ENCODE measurements around the gene ZMYND8. TPM values are rescaled to one million over a fixed set of nuclear protein-coding genes. Genes with fewer than 3 reads are reported as not detected.

The ZMYND8 gene
- total RNA-seq, 1 experiment from 2014 or later, result 44.1 TPM

DNA sequence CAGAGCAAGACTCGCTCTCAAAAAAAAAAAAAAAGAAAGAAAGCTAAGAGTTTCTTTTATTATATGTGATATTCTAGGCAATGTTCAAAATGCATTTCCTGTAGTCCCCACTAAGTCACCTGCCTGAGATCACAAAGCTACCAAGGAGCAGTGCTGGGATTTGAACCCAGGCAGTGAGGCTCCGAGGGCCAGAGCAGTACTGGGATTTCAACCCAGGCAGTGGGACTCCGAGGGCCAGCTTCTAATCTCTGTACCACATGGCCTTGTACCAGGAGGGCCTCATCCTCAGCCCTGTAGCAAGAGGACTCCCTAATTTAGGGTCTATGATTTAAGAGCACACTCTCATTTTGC, 39.7 kb downstream of the ZMYND8 start:
- H3K4me2 ChIP-seq (ENCODE audit: low read depth, low read length, poor library complexity, severe bottlenecking), result no peak overlapping the region
- H3K4me3 ChIP-seq (ENCODE audit: low read length), result no peak overlapping the region
- no peak overlapping the region for H3K9ac ChIP-seq (ENCODE audit: low read length)
- H4K20me1 ChIP-seq (ENCODE audit: insufficient read depth, low read depth, low read length), result peaks cover 68% of the 10 kb centered on the region
- no peaks in the 10 kb centered on the region for H3K9me3 ChIP-seq (ENCODE audit: low read length)
- peaks cover 94% of the 10 kb centered on the region for H3K79me2 ChIP-seq (ENCODE audit: low read length)
- H3K36me3 ChIP-seq (ENCODE audit: insufficient read depth, low read length), result peaks cover 22% of the 10 kb centered on the region; the same call in 1 of the 2 replicates
- DNase-seq, result no peak
- no peaks in the 10 kb centered on the region for H3K27me3 ChIP-seq (ENCODE audit: low read length)
- no peaks in the 10 kb centered on the region for H3K9me2 ChIP-seq (replicated peaks; ENCODE audit: insufficient read depth, low read length)
- H3K4me1 ChIP-seq (ENCODE audit: low read length), result no peaks in the 10 kb centered on the region
- H3K27ac ChIP-seq (ENCODE audit: low read length), result no peak overlapping the region
- H2AFZ ChIP-seq (ENCODE audit: low read length), result no peak overlapping the region

DNA sequence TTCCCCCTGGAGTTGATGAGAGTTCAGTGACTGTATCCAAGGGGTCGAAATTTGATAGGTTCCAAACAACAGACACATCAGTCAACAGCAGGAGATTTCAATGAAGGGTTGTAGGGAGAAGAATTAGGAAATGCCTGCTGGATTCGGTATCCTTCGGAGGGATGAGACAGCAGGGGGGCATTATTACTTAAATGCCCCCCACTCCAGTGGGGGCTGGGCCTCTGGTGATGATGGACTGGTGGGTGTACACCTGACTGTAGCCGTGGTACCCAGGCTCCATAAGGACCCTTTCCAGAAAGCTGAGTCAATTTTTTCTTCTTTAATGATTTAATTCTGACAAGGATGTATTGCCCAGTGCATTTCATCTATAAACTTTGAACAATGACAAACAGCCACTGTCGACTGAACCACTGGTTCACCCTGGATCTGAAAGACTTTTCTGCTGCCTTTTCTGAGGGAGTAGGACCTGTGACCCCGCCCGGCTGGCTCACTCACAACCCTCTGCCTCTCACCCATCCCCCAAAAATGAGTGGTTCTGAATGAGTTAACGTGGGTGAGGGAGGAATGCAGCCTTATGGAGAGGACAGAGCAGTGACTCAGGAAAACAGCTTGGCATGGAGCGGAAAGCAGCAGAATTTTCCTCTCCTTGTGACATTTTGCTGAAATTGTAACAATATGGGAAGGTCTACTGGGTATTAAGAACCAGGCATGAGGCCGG, 41.0 kb downstream of the ZMYND8 start:
- H3K36me3 ChIP-seq (ENCODE audit: insufficient read depth, low read length), result peaks cover 25% of the 10 kb centered on the region; the same call in 1 of the 2 replicates

DNA sequence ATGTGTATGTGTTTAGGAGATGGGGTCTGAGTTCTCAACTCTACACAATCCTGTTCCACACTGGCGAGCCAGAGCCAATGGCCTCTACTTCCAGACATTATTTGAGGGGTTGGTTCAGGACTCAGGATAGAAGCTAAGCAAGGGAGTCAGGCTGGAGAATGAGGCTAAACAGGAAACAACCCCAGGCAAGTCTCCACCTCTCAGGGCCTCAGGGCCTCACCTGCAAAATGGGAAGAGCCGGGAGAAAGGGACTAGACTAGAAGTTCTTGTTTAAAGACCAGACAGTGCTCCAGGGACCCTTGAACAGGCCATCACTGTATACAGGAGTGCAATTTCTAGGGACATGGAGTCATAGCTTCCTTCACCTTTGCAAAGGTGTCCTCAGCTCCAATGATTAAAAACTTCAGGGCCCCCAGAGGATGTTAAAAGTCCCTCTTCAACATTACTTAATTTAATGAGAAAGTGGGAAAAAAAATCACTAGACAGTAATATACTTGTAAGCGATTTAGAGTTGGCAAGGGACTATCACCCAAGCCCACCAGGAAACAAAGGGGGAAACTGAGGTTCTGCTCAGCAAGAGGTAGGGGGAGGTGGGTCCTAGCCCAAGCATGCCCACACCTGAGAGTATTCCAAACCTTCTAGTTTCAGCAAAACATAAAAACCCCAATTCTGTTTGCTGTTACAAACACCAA, 41.7 kb downstream of the ZMYND8 start:
- no peak overlapping the region for H3K27ac ChIP-seq (ENCODE audit: low read length)
- peaks cover 94% of the 10 kb centered on the region for H3K79me2 ChIP-seq (ENCODE audit: low read length)
- H3K27me3 ChIP-seq (ENCODE audit: low read length), result no peaks in the 10 kb centered on the region
- H3K9ac ChIP-seq (ENCODE audit: low read length), result no peak overlapping the region
- no peak overlapping the region for H3K4me2 ChIP-seq (ENCODE audit: low read depth, low read length, poor library complexity, severe bottlenecking)
- DNase-seq, result no peak
- H2AFZ ChIP-seq (ENCODE audit: low read length), result no peak overlapping the region
- no peaks in the 10 kb centered on the region for H3K9me3 ChIP-seq (ENCODE audit: low read length)
- peaks cover 26% of the 10 kb centered on the region; the same call in 1 of the 2 replicates for H3K36me3 ChIP-seq (ENCODE audit: insufficient read depth, low read length)
- no peaks in the 10 kb centered on the region for H3K9me2 ChIP-seq (replicated peaks; ENCODE audit: insufficient read depth, low read length)
- no peaks in the 10 kb centered on the region for H3K4me1 ChIP-seq (ENCODE audit: low read length)
- no peak overlapping the region for H3K4me3 ChIP-seq (ENCODE audit: low read length)
- H4K20me1 ChIP-seq (ENCODE audit: insufficient read depth, low read depth, low read length), result peaks cover 61% of the 10 kb centered on the region

More for the DNA sequence above, 41.0 kb downstream of the ZMYND8 start:
- Histone ChIP-seq H4K20me1 (ENCODE audit: insufficient read depth, low read depth, low read length) (peaks cover 67% of the 10 kb centered on the region), H3K9me2 (replicated peaks; ENCODE audit: insufficient read depth, low read length) (no peaks in the 10 kb centered on the region), H2AFZ (ENCODE audit: low read length) (no peak overlapping the region), H3K27ac (ENCODE audit: low read length) (no peak overlapping the region), H3K4me2 (ENCODE audit: low read depth, low read length, poor library complexity, severe bottlenecking) (no peak overlapping the region), H3K4me3 (ENCODE audit: low read length) (no peak overlapping the region), H3K4me1 (ENCODE audit: low read length) (no peaks in the 10 kb centered on the region), H3K9ac (ENCODE audit: low read length) (no peak overlapping the region), H3K9me3 (ENCODE audit: low read length) (no peaks in the 10 kb centered on the region), H3K79me2 (ENCODE audit: low read length) (peaks cover 94% of the 10 kb centered on the region), H3K27me3 (ENCODE audit: low read length) (no peaks in the 10 kb centered on the region)
- DNase-seq, result no peak

DNA sequence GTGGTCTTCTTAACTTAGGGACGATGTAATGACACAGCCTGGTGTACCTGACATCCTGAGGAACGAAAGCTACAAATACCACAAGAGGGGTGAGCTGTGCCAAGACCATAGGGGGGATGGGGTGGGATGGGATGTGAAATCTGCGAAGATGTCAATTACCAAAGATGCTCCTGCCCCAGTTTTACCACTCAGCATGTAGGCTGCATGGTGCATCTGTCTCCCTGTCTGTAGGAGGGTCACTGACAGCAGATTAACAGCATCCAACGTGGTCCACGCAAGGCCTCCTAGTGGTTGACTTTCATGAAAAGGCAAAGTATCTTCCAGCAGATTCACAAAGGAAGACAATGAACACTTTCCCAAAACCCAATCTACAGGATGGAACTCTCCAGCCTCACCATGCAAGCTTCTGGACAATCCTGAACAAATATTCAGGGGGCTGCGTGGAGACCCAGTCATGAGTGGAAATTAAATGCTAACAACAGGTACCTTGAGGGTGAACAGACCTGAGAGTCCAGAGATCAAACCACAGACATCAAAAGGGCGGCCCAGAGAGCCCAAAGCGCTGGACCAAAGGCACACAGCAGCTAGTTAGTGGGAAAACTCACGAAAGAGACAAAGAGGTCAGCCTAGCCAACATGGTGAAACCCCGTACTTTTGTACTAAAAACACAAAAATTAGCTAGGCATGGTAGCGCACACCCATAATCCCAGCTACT, 44.4 kb downstream of the ZMYND8 start:
- DNase-seq, result no peak
- Histone ChIP-seq H3K27me3 (ENCODE audit: low read length) (no peaks in the 10 kb centered on the region), H3K4me3 (ENCODE audit: low read length) (no peak overlapping the region), H3K9me2 (replicated peaks; ENCODE audit: insufficient read depth, low read length) (no peaks in the 10 kb centered on the region), H3K9ac (ENCODE audit: low read length) (no peak overlapping the region), H3K79me2 (ENCODE audit: low read length) (peaks cover 90% of the 10 kb centered on the region), H3K4me1 (ENCODE audit: low read length) (no peaks in the 10 kb centered on the region), H3K4me2 (ENCODE audit: low read depth, low read length, poor library complexity, severe bottlenecking) (no peak overlapping the region), H3K36me3 (ENCODE audit: insufficient read depth, low read length) (peaks cover 31% of the 10 kb centered on the region), H4K20me1 (ENCODE audit: insufficient read depth, low read depth, low read length) (peaks cover 37% of the 10 kb centered on the region), H2AFZ (ENCODE audit: low read length) (no peak overlapping the region), H3K27ac (ENCODE audit: low read length) (no peak overlapping the region), H3K9me3 (ENCODE audit: low read length) (no peaks in the 10 kb centered on the region)

DNA sequence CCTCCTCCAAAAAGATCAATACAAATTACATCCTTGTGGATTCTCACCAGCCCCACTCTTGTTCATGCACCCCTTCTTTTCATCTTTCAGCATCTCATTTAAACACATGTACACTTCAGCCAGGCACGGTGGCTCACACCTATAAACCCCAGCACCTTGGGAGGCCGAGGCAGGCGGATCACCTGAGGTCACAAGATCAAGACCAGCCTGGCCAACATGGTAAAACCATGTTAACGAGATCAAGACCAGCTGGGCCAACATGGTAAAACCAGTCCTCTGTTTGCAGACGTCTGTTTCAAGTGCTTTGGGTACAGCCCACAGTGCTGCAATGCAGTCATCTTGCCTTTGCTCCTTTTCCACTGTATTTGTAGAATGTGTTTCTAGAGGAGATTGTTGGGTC, 45.3 kb downstream of the ZMYND8 start:
- Histone ChIP-seq H3K4me2 (ENCODE audit: low read depth, low read length, poor library complexity, severe bottlenecking) (no peak overlapping the region), H3K9ac (ENCODE audit: low read length) (no peak overlapping the region), H3K4me3 (ENCODE audit: low read length) (no peak overlapping the region), H2AFZ (ENCODE audit: low read length) (no peak overlapping the region), H3K36me3 (ENCODE audit: insufficient read depth, low read length) (peaks cover 39% of the 10 kb centered on the region), H3K9me3 (ENCODE audit: low read length) (no peaks in the 10 kb centered on the region), H3K27me3 (ENCODE audit: low read length) (no peaks in the 10 kb centered on the region), H3K27ac (ENCODE audit: low read length) (no peak overlapping the region), H3K9me2 (replicated peaks; ENCODE audit: insufficient read depth, low read length) (no peaks in the 10 kb centered on the region), H3K4me1 (ENCODE audit: low read length) (no peaks in the 10 kb centered on the region), H4K20me1 (ENCODE audit: insufficient read depth, low read depth, low read length) (peaks cover 35% of the 10 kb centered on the region; the same call in 1 of the 2 replicates), H3K79me2 (ENCODE audit: low read length) (peaks cover 88% of the 10 kb centered on the region)
- no peak for DNase-seq

DNA sequence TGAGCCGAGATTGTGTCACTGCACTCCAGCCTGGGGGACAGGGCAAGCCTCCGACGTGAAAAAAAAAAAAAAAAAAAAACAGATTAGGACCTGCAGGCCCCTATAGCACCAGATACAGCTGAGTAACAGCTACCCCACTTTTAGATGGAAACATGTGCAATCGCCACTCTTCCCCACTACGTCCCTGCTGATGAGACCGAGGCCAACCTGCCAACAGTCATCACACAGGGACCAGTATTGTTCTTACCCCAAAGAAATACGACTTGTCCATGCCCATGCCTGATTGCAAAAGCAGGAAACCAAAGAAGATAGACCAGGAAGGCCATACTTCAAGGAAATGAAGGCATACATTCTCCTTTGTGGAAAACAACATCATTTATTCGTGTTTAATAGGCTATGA, 45.8 kb downstream of the ZMYND8 start:
- Histone ChIP-seq H3K27ac (ENCODE audit: low read length) (no peak overlapping the region), H3K4me2 (ENCODE audit: low read depth, low read length, poor library complexity, severe bottlenecking) (no peak overlapping the region), H3K4me3 (ENCODE audit: low read length) (no peak overlapping the region), H3K9me3 (ENCODE audit: low read length) (no peaks in the 10 kb centered on the region), H3K27me3 (ENCODE audit: low read length) (no peaks in the 10 kb centered on the region), H3K4me1 (ENCODE audit: low read length) (no peaks in the 10 kb centered on the region), H3K9me2 (replicated peaks; ENCODE audit: insufficient read depth, low read length) (no peaks in the 10 kb centered on the region), H3K36me3 (ENCODE audit: insufficient read depth, low read length) (peaks cover 44% of the 10 kb centered on the region), H3K79me2 (ENCODE audit: low read length) (peaks cover 89% of the 10 kb centered on the region), H2AFZ (ENCODE audit: low read length) (no peak overlapping the region), H4K20me1 (ENCODE audit: insufficient read depth, low read depth, low read length) (peaks cover 35% of the 10 kb centered on the region; the same call in 1 of the 2 replicates), H3K9ac (ENCODE audit: low read length) (no peak overlapping the region)
- DNase-seq, result no peak

DNA sequence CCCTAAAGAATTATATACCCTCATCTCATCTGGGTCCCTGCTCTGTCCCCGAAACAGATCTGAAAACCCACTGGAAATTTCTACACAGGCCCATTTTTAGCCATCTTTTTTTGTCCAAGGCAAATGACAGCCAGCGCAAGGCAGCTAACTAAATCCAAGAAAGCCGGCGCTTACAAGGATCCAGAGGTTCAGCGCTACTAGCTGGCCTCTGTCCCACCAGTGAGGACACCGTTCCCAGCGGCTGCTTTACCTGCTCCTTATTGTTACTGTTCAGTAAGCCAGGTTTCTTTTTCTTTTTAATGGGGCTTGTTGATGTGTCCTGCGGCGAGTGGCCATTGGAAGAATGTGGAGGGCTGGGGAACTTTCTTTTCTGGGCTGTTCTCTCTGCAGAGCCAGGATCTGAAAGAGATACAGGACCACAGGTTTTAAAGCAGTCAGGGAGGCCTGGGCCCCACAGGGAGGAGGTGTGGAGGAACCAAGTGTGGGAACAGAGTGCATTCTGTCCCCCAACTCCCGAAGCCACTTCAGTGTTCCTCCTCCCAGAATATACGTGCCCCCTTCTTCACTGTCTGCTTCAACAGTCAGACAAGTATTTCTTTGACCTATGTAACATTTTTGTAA, 46.6 kb downstream of the ZMYND8 start:
- Histone ChIP-seq H3K27ac (ENCODE audit: low read length) (no peak overlapping the region), H3K27me3 (ENCODE audit: low read length) (no peaks in the 10 kb centered on the region), H2AFZ (ENCODE audit: low read length) (no peak overlapping the region), H3K4me1 (ENCODE audit: low read length) (no peaks in the 10 kb centered on the region), H3K4me2 (ENCODE audit: low read depth, low read length, poor library complexity, severe bottlenecking) (no peak overlapping the region), H4K20me1 (ENCODE audit: insufficient read depth, low read depth, low read length) (peaks cover 27% of the 10 kb centered on the region; the same call in 1 of the 2 replicates), H3K9me2 (replicated peaks; ENCODE audit: insufficient read depth, low read length) (no peaks in the 10 kb centered on the region), H3K79me2 (ENCODE audit: low read length) (peaks cover 87% of the 10 kb centered on the region), H3K36me3 (ENCODE audit: insufficient read depth, low read length) (peaks cover 47% of the 10 kb centered on the region), H3K9me3 (ENCODE audit: low read length) (no peaks in the 10 kb centered on the region), H3K9ac (ENCODE audit: low read length) (no peak overlapping the region), H3K4me3 (ENCODE audit: low read length) (no peak overlapping the region)
- DNase-seq, result no peak

DNA sequence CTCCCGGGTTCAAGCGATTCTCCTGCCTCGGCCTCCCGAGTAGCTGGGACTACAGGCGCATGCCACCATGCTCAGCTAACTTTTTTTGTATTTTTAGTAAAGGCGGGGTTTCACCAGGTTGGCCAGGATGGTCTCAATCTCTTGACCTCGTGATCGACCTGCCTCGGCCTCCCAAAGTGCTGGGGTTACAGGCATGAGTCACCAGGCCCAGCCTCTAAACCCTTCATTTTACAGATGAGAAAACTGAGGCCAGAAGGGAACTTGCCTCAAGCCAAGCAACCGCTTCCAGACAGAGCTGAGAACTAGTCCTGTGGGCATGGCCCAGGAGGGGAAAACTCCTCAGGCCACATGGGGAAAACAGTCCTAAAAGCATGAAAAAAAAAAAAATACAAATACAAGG, 47.1 kb downstream of the ZMYND8 start:
- DNase-seq, result no peak
- Histone ChIP-seq H3K9me3 (ENCODE audit: low read length) (no peaks in the 10 kb centered on the region), H3K9ac (ENCODE audit: low read length) (no peak overlapping the region), H3K4me3 (ENCODE audit: low read length) (no peak overlapping the region), H3K4me2 (ENCODE audit: low read depth, low read length, poor library complexity, severe bottlenecking) (no peak overlapping the region), H3K27ac (ENCODE audit: low read length) (no peak overlapping the region), H2AFZ (ENCODE audit: low read length) (no peak overlapping the region), H3K79me2 (ENCODE audit: low read length) (peaks cover 87% of the 10 kb centered on the region), H3K9me2 (replicated peaks; ENCODE audit: insufficient read depth, low read length) (no peaks in the 10 kb centered on the region), H4K20me1 (ENCODE audit: insufficient read depth, low read depth, low read length) (peaks cover 22% of the 10 kb centered on the region; the same call in 1 of the 2 replicates), H3K27me3 (ENCODE audit: low read length) (no peaks in the 10 kb centered on the region), H3K4me1 (ENCODE audit: low read length) (no peaks in the 10 kb centered on the region), H3K36me3 (ENCODE audit: insufficient read depth, low read length) (peaks cover 44% of the 10 kb centered on the region)
